Measurements from ENCODE around the gene CDK13. TPM values are rescaled to one million over a fixed set of nuclear protein-coding genes. Genes with fewer than 3 reads are reported as not detected.

The CDK13 gene
- total RNA-seq, 1 experiment from 2014 or later: 52.2 TPM

DNA sequence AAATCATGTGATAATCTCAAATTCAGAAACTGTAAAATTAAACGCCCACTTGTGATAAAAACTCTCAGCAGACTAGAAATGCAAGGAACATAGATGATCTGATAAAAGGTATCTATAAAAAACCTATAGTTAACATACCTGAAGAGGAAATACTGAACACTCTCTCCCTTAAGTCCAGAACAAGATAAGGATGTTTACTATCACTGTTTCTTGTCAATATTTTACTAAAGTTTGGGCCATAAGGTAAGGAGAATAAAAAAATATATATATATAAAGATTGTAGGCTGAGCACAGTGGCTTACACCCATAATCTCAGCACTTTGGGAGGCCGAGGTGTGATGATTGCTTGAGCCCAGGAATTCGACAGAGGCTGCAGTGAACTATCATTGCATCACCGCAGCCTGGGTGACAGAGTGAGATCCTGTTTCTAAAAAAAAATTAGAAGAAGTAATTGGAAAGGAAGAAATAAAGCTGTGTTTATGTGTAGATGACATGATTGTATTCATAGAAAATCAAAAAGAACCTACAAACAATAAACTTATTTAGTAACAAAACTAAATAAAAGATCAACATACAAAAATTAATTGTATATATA lies 155.9 kb downstream of the CDK13 start:
- no peaks in the 10 kb centered on the region for H3K4me1 Mint-ChIP-seq
- no peak overlapping the region for H3K27ac ChIP-seq (ENCODE audit: insufficient read length, low read depth, low read length)
- TF ChIP-seq CTCF (conservative IDR thresholded peaks at IDR 0.05): no peak
- no peak overlapping the region for H2BK15ac ChIP-seq (ENCODE audit: low read depth, low read length)
- no peaks in the 10 kb centered on the region for H3K9me3 Mint-ChIP-seq
- H3K4me1 ChIP-seq (ENCODE audit: insufficient read depth, low read length): no peaks in the 10 kb centered on the region
- H2BK120ac ChIP-seq (ENCODE audit: low read depth, low read length, poor library complexity, severe bottlenecking): no peak overlapping the region
- no peak overlapping the region for H2AK5ac ChIP-seq (ENCODE audit: insufficient read length, low read length)
- no peak overlapping the region for H4K8ac ChIP-seq (replicated peaks; ENCODE audit: insufficient read length, low read depth, low read length)
- no peak overlapping the region for H2BK20ac ChIP-seq (ENCODE audit: low read depth, low read length, poor library complexity, severe bottlenecking)
- H3K9ac ChIP-seq (ENCODE audit: extremely low read depth, insufficient read length, low read length): no peak overlapping the region
- H2BK5ac ChIP-seq (ENCODE audit: insufficient read length, low read length): no peak overlapping the region
- H3K23me2 ChIP-seq (ENCODE audit: insufficient read length, low read depth, low read length, poor library complexity, severe bottlenecking): no peaks in the 10 kb centered on the region
- H3K4ac ChIP-seq (ENCODE audit: low read depth, low read length): no peak overlapping the region
- H3K27me3 ChIP-seq (ENCODE audit: insufficient read depth, low read length): no peaks in the 10 kb centered on the region
- H3K23ac ChIP-seq (ENCODE audit: insufficient read length, low read depth, low read length): no peak overlapping the region
- DNase-seq: no peak
- H3K27me3 Mint-ChIP-seq (ENCODE audit: low read depth): no peaks in the 10 kb centered on the region; the same call in 1 of the 2 replicates
- H4K20me1 ChIP-seq (ENCODE audit: control insufficient read depth, insufficient read depth, insufficient read length): no peaks in the 10 kb centered on the region
- no peak overlapping the region for H3K56ac ChIP-seq (ENCODE audit: insufficient read length, low read depth, low read length)
- no peaks in the 10 kb centered on the region for H3K36me3 Mint-ChIP-seq (ENCODE audit: insufficient read depth in 1 of 3, low read depth in 3 of 3)
- H4K5ac ChIP-seq (ENCODE audit: insufficient read length, low read depth, low read length): no peak overlapping the region
- no peak overlapping the region for H3K14ac ChIP-seq (ENCODE audit: insufficient read depth, low read length)
- H3K4me2 ChIP-seq (ENCODE audit: insufficient read depth, insufficient read length, low read length): no peak overlapping the region
- no peaks in the 10 kb centered on the region for H3K79me2 ChIP-seq (ENCODE audit: insufficient read depth, low read length)
- no peak overlapping the region for H3K4me3 Mint-ChIP-seq
- no peaks in the 10 kb centered on the region for H3K9me3 ChIP-seq (ENCODE audit: control insufficient read depth, low read depth, low read length)
- WGBS (ENCODE audit: extremely low coverage, insufficient read length, low lambda C conversion rate): no CpG with 5 or more reads among the region's 4 CpGs
- no peak overlapping the region for H3K27ac Mint-ChIP-seq
- H3K18ac ChIP-seq (ENCODE audit: insufficient read length, low read depth, low read length): no peak overlapping the region
- H4K91ac ChIP-seq (ENCODE audit: insufficient read length, low read depth, low read length): no peak overlapping the region
- H2AFZ ChIP-seq (ENCODE audit: low read length): no peak overlapping the region
- H3K79me1 ChIP-seq (ENCODE audit: insufficient read depth, low read depth, low read length, poor library complexity, severe bottlenecking): no peaks in the 10 kb centered on the region
- H2BK12ac ChIP-seq (ENCODE audit: insufficient read length, low read depth, low read length): no peak overlapping the region
- no peak overlapping the region for H3T11ph ChIP-seq (ENCODE audit: low read length)
